HG03342 (cell line): Measurements from ENCODE around the gene ACTRT1.

Experiments
- ATAC-seq: cut with Tn5 transposase; IDR thresholded peaks from one replicate; pipeline ENCODE4 v1.9.1; 2021; ENCODE audit warnings: mild to moderate bottlenecking, moderate library complexity; ENCODE audit not compliant: unreplicated experiment

The ACTRT1 gene

GRCh38 chrX:128052303-128052702 is at the start of gene ACTRT1:
TSS of gene ACTRT1 (minus strand) at chrX:128052403. CDS start at chrX:128052206, 197 bp downstream.
- ATAC-seq, result no peak

DNA sequence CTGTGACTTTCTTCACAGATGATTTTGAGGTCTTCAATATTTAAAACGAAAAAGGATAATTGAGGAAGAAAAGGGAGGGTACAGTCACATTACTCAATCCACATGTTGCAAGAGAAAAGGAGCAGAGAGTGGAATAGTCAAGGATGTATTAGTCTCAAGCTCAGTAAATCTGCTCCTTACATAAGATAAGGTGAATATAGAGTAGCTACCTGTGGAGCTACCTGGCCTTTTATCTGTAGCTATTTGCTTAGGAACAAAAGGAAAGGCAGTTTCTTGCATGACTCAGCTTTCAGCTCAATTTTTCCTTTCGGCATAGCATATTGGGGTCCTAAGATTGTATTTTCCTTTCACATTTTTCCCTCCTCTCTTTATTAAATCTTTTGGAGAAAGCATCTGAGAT is 26.3 kb upstream of the ACTRT1 start:
- ATAC-seq, result no peak

- no peak for ATAC-seq
Observed at GRCh38 chrX:128057421-128057820, 5.2 kb upstream of the ACTRT1 start.

GRCh38 chrX:128051526-128051925 is 677 bp downstream of the ACTRT1 start:
- no peak for ATAC-seq

GRCh38 chrX:128035318-128035717 is 16.9 kb downstream of the ACTRT1 start:
- no peak for ATAC-seq

GRCh38 chrX:128021566-128021965 is 30.6 kb downstream of the ACTRT1 start:
- ATAC-seq, result no peak

DNA sequence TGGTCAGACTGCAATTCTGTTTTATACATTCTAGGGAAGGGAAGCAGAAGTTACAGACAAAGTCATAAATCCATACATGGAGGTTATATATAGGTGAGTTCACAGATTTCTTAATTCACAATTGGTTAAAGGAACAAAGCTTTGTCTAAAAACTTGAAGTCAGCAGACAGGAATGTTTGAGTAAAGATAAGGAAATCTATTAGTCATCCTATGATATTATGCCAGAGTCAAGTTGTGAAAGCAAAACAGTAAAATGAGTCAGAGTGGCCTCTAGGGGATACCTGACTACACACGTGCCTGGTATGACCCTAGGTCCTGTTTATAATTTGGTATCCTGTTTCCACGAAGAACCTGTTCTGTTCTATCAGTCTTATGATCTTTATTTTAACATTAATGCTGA is 31.5 kb downstream of the ACTRT1 start:
- ATAC-seq, result no peak

DNA sequence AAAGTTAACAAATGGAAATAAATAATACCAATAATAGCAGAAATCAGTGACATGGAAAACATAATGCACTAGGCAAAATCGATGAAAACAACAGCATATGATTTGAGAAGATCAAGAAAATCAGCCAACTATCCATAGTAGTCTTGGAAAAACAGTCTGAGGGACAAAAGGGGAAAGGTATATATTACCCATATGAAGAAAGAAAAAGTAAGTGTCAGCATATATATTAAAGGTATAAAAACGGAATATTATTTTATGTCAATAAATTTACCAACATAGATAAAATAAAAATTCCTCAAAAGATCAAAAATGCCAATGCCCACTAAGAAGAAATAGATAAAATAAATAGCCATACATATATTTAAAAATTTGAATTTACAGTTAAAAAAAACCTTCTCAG is 33.0 kb downstream of the ACTRT1 start:
- ATAC-seq, result no peak

GRCh38 chrX:128012015-128012414 is 40.2 kb downstream of the ACTRT1 start:
- no peak for ATAC-seq

DNA sequence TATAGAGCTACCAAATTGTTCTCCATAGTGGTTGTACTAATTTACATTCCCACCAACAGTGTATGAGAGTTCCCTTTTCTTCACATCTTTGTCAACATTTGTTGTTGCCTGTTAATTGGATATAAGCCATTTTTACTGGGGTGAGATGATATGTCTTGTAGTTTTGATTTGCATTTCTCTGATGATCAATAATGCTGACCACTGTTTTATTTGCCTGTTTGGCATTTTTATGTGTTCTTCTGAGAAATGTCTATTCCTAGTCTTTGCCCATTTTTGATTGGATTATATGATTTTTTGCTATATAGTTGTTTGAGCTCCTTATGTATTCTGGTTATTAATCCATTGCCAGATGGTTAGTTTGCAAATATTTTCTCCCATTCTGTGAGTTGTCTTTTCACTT is 44.3 kb downstream of the ACTRT1 start:
- ATAC-seq, result no peak
